ENCODE results near the gene NUP58. TPM values are rescaled to one million over a fixed set of nuclear protein-coding genes. Genes with fewer than 3 reads are reported as not detected.
A peak's percentile ranks its signal among the peaks of the same experiment; 100 is the strongest.

Gene NUP58
- total RNA-seq, 4 donors from 2014 or later = 39.9 to 65.6 (median 56.9) TPM

DNA sequence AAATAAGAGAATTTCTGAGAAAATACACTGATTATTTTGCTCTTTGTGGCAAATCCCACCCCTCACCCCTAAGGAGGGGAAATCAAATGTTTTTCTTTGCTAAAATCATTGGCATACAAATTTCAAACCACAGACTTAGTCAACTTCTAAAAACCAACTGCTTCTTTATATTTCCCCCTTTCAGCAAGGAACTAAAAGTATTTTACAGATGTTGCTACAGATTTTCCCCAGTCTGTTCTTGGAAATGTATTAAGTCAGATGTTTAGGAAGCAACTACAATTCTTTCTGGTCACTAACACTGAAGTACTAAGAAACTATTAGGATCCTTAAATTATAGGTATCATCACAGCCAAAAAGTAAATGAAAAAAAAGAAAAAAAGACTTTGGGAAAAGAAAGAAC is 21.0 kb upstream of the NUP58 start:
- in situ Hi-C loops (cut with MboI; ENCODE audit: low sequenced_read_pairs in 4 of 4) = no loop called here
- H3K9me3 ChIP-seq = no peaks in the 10 kb centered on the region
- H3K36me3 ChIP-seq = no peaks in the 10 kb centered on the region
- DNase-seq (no peak), ATAC-seq (no peak)
- no peak overlapping the region for H3K27ac ChIP-seq
- TF ChIP-seq CTCF (IDR thresholded peaks at IDR 0.05 in 4 of 5, conservative IDR thresholded peaks at IDR 0.05 in 1 of 5) (no peak), POLR2A (IDR thresholded peaks at IDR 0.05) (no peak)
- intact Hi-C loops (cut with DNase I; ENCODE audit: low total_unique reads) = loop anchor here (10.0 kb wide), 1 partner anchor 356 kb away; a partner anchor contains a TSS
- peaks cover 4 to 6% of the 10 kb centered on the region in 2 donors for H3K4me1 ChIP-seq
- no peak overlapping the region for H3K4me3 ChIP-seq
- H3K27me3 ChIP-seq = no peaks in the 10 kb centered on the region

DNA sequence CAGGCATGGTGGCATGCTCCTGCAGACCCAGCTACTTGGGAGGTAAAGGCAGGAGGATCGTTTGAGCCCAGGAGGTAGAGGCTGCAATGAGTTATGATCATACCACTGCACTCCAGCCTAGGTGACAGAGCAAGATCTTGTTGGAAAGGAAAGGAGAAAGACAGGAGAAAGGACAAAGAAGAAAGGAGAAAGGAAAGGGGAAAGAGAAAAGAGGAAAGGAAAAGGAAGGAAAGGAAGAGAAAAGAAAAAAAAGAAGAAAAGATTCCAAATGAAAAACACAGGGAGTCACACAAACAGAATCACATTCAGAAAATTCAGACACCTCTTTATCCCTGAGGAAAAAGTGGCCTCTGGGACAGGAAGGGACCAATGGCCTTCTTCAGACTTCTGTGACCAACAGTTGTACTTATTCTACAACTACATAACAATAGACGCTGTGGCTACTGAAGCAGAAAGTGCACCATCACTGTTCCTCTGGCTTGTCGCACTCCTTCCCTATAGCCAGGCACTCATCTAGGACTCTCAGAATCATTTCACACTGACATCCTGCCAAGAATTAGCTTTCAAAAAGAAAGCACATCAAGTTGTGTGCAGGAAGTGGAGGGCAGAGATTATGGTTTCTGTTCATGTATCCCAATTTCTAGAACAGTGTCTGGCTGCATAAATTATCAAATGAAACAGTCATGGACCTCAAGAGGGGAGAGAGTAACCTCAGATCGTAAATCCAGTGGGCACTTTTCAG is 20.1 kb upstream of the NUP58 start:
- no peak overlapping the region for H3K4me3 ChIP-seq
- no peaks in the 10 kb centered on the region for H3K9me3 ChIP-seq
- no peaks in the 10 kb centered on the region for H3K27me3 ChIP-seq
- in situ Hi-C loops (cut with MboI; ENCODE audit: low sequenced_read_pairs in 4 of 4) = no loop called here
- intact Hi-C loops (cut with DNase I; ENCODE audit: low total_unique reads) = loop anchor here (10.0 kb wide), 1 partner anchor 357 kb away; a partner anchor contains a TSS
- peaks cover 11 to 14% of the 10 kb centered on the region in 2 donors for H3K4me1 ChIP-seq
- no peak overlapping the region for H3K27ac ChIP-seq
- TF ChIP-seq POLR2A (IDR thresholded peaks at IDR 0.05) = no peak
- TF ChIP-seq CTCF (IDR thresholded peaks at IDR 0.05 in 4 of 5, conservative IDR thresholded peaks at IDR 0.05 in 1 of 5) = no peak
- DNase-seq (no peak), ATAC-seq (no peak)
- no peaks in the 10 kb centered on the region for H3K36me3 ChIP-seq

DNA sequence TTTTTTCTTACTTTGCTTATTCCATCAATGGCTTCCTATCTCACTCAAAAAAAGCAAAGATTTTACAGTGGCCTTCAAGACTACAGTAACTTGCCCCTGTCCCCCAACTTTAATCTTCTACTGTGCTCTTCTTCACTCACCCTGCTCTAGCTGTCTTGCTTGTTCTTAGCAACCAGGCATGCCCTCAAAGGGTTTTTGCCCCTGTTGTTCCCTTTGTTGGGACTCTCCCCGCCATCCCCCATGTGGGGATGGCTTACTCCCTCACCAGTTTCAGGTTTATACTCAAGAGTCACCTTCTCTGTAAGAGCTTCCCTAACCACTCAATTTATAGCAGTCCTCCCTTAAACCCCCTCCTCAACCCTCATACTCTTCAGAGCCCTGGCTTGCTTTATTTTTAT is 19.5 kb upstream of the NUP58 start:
- Histone ChIP-seq H3K4me3 (no peak overlapping the region), H3K4me1 (peaks cover 11 to 14% of the 10 kb centered on the region in 2 donors)
- no peak for ATAC-seq

GRCh38 chr13:25286308-25286968 is 15.0 kb upstream of the NUP58 start:
- Histone ChIP-seq H3K27me3 (peaks cover 0 to 4% (median 0%) of the 10 kb centered on the region in 3 donors), H3K36me3 (no peaks in the 10 kb centered on the region), H3K4me1 (peaks cover 11 to 17% of the 10 kb centered on the region in 2 donors), H3K9me3 (no peaks in the 10 kb centered on the region), H3K4me3 (peak overlapping the region; percentile 81 to 98 (median 94)), H3K27ac (peak overlapping the region; percentile 83 to 91 (median 90))
- ATAC-seq (peak; percentile 12 to 40), DNase-seq (no peak)
- in situ Hi-C loops (cut with MboI; ENCODE audit: low sequenced_read_pairs in 4 of 4) (no loop called here), intact Hi-C loops (cut with DNase I; ENCODE audit: low total_unique reads) (loop anchor here (5.0 to 10.0 kb wide), 2 partner anchors 362 to 1886 kb away; partner anchors contain the start of gene USP12)
- TF ChIP-seq POLR2A (IDR thresholded peaks at IDR 0.05) (no peak), CTCF (IDR thresholded peaks at IDR 0.05 in 4 of 5, conservative IDR thresholded peaks at IDR 0.05 in 1 of 5) (no peak)

More for the DNA sequence above, 19.5 kb upstream of the NUP58 start:
- Histone ChIP-seq H3K27me3 (no peaks in the 10 kb centered on the region), H3K27ac (no peak overlapping the region), H3K9me3 (no peaks in the 10 kb centered on the region), H3K36me3 (no peaks in the 10 kb centered on the region)
- in situ Hi-C loops (cut with MboI; ENCODE audit: low sequenced_read_pairs in 4 of 4) = no loop called here
- DNase-seq = no peak
- TF ChIP-seq CTCF (IDR thresholded peaks at IDR 0.05 in 4 of 5, conservative IDR thresholded peaks at IDR 0.05 in 1 of 5) = no peak
- TF ChIP-seq POLR2A (IDR thresholded peaks at IDR 0.05) = no peak
- intact Hi-C loops (cut with DNase I; ENCODE audit: low total_unique reads) = loop anchor here (10.0 kb wide), 1 partner anchor 357 kb away; a partner anchor contains a TSS

All from gastrocnemius medialis (tissue), 4 donors.